Endometrial microvascular endothelial cells (primary cell): ENCODE measurements around the gene MAB21L4. TPM values are rescaled to one million over a fixed set of nuclear protein-coding genes. Genes with fewer than 3 reads are reported as not detected.

Experiments used
- in situ Hi-C: cut with HindIII; loops from 2 replicates; pipeline ENCODE4 v1.10.0; 2017; ENCODE audit warnings: low sequenced_read_pairs, low pct_unique_long_range_greater_than_20kb; ENCODE audit errors: inconsistent ontology term
- total RNA-seq: library from RNA; depleted of rRNA; stranded (reverse); fragments of >200 nt; gene quantifications from one replicate; pipeline ENCODE4 v1.2.3, GENCODE V29; 2015; ENCODE audit errors: inconsistent ontology term

The MAB21L4 gene
- total RNA-seq, 1 donor from 2014 or later, result not detected

DNA sequence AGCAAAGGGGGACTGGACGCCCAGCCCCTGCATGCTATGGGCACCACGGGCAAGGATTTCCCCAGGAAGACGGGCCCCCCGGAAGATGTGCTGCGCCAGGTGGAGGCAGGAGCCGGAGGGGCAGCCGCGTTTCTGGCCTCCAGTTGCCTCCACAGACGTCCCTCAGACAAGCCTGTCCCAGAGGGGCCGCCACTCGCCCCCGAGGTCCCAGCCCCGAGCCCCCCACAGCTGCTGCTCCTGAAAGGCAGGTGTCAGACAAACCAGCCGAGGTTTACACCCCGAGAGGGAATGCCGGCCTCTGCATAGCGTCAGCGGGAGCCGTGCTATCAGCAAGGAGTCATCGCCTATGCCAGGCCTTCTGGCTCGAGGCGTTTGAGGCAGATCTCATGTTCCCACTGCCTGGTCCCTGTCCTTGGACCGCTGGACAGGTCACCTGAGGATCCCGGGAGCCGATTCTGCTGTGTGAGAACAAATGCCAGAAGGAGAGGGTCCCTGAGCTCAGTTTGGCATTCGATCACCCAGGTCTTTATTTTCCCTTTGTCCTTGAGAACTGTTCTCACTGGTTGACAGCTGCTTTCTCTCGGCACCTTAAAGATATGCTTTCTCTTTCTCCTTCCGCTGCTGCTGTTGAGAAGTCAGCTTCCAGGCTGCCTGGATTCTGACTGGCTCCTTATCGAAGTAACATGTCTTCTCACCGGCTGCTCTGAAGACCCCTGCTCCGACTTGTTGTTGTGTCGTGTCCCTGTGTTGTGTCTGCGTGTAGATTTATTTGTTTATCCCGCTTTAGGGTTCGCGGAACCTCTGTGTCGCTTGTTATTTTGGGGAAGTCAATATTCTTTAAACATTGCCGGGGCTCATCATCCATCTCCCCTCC is 30.8 kb upstream of the MAB21L4 start:
- in situ Hi-C loops, result no loop called here

DNA sequence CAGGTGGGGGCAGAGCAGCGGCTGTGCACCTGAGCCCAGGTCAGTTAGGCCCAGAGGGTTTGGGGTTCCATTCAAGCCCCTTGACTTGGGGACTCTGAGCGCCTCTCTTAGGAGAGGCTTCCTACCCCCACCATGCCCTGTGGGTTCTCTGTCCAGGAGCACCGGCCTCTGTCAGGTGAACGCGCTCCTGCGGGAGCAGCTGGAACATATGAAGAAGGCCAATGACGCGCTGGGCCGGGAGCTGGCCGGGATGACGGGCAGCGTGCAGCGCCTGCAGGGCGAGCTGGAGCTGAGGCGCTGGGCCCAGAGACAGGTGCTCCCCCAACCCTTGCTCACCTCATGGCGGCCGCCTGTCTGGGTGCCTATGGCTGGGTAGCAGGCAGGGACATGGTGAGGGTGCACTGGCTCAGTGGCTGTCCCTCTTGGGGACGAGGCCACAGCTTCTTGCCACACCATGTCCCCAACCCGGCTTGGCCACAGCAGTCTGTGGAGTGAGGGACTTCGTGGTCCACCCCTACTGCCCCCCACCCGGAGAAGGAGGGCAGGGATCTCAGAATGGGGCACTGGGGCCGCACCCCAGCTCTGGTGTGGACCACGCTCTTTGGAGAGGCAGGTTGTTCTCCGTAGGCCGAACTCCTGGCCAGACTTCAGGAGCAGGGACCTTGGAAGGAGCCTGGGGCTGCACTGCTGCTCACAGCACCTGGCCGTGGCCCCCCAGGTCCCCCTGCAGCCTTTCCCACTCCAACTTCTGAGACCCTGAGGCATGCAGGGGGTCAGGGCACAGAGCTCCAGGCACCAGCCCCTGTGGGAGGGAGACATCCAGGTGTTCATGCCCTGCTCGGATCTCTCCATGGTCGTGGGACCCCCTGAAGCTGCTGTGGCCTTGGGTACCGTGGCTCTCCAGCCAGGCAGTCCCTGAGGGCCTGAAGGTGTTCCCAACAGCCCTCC is 29.9 kb upstream of the MAB21L4 start:
- in situ Hi-C loops, result no loop called here

DNA sequence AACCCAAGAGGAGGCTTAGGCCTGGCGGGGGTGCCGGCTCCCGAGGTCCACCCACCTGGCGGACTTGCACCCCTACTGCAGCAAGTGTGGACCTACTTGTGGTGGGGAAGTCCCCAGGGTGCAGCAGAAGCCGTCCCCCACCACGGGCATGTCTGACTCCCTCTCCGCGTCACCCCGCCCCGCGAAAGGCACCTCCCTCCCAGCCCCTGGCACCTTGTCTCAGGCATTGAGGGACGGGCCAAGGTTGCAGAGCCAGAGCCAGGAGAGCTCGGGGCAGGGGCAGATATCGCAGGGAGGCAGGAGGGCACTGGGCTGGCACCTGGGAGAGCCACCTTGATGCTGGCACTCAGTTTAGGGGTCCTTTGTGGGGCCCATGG is 29.2 kb upstream of the MAB21L4 start:
- in situ Hi-C loops, result no loop called here

DNA sequence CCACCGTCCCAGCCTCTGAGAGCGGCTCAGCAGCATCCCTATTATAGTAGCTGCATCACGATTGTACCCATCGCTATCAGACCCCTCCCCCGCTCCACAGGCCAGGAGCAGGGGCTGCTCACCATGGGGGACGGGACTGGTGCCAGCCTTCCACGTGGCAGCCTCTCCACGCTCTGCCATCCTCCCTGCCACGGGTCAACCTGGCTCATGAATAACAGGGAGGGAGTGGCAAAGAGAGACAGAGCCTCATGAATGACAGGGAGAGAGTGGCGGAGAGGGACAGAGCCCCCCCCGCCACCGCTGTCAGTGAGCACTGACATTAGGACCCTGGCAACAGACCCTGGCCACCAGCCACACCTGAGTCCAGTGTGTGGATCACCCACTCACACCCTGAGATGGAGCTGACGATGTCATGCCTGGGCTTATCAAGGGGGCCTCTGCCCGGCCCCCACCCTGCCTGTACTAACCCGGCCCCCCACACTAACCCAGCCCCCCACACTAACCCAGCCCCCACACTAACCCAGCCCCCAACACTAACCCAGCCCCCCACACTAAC is 27.1 kb upstream of the MAB21L4 start:
- in situ Hi-C loops, result no loop called here

DNA sequence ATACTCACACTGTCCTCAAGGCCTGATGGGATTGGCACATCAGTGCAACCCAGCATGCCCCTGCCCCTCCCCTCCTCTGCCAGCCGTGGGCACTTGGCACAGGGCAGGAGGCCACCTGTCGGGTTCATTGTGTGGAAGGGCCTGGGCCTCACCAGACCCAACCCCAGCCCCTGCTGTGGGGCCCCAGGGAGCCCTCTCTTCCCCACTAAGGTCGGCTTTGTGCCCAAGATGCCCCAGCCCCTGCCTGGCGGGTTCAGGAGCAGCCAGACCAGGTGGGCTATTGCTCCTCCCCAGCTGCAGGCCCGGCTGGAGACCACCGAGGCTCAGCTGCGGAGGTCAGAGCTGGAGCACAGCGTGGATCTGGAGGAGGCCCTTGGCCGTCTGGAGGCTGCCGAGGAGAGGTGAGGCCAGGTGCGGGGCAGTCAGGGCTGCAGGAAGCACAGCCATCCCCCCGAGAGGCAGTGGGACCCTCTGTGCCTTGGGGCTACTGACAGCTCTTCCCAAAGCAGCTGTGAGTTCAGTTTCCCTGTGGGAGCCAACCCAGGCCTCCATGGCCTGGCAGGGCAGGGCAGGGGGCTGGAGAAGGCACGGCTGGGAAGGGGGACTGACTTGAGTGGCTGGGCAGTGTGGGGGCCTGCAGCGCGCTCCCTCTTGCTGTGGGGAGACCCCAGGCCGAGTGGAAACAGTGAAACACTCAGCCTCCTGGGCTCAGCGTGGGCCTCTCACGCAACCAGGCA is 26.5 kb upstream of the MAB21L4 start:
- in situ Hi-C loops, result no loop called here

DNA sequence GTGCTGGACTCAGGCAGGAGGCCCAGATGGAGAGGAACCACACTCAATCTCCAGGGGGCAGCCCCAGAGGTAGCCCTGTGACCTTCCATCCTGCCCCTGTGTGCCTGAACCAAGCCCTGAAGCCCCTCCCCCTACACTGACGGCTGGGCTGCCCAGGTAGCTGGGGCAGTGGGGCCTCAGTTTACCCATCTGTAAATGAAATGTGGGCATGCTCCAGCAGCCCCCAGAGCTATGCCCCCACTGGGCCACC is 26.0 kb upstream of the MAB21L4 start:
- in situ Hi-C loops, result no loop called here

DNA sequence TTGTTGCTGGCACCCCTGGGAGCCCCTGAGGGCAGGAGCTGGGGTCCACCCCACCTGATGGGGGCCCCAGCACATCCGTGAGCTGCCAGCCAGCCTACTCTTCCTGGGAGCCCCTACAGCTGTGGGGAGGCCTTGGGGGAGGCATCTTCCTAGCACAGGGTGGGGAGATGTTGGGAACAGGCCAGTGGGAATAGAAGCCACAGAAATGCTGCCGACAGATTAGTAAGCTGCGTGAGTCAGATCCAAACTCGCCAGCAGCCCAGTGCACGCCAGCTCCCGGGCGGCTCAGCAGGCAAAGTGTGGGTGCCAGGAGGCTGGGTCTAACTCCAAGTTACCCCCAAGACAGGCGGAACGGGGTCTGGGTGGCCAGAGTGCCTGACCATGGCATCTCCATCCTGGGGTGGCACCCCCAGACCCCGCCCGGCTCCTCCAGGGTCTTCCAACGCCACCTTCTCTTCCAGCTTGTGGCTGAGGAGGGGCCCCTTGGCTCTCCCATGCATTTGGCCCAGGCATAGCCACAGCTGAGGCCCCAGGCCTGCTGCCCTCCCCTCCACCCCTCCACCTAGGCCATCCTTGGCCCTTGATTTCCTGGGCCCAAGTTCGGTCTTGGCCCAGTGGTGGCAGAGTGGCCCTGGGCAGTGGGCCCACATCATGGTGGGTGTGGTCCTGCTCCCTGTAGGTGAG is 25.5 kb upstream of the MAB21L4 start:
- in situ Hi-C loops, result no loop called here

DNA sequence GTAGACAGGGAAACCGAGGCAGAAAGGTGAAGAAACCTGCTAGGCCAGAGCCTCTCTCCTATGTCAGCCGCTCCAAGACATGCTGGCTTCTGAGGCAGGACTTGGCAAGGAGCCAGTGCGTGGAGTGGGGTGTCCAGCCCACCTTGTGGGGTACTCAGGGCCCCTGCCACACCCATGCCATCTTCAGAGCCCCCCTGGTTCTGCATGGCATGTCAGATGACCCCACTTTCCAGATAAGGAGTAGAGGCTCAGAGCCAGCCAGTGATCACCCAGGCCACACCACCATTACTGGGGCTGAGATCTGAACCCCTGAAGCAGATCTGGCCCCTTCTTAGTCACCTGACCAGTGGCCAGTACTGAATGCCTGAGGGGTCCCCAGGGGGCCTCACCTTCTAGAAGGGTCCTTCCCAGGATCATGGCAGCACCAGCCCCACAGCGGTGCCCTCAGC is 24.9 kb upstream of the MAB21L4 start:
- in situ Hi-C loops, result no loop called here

DNA sequence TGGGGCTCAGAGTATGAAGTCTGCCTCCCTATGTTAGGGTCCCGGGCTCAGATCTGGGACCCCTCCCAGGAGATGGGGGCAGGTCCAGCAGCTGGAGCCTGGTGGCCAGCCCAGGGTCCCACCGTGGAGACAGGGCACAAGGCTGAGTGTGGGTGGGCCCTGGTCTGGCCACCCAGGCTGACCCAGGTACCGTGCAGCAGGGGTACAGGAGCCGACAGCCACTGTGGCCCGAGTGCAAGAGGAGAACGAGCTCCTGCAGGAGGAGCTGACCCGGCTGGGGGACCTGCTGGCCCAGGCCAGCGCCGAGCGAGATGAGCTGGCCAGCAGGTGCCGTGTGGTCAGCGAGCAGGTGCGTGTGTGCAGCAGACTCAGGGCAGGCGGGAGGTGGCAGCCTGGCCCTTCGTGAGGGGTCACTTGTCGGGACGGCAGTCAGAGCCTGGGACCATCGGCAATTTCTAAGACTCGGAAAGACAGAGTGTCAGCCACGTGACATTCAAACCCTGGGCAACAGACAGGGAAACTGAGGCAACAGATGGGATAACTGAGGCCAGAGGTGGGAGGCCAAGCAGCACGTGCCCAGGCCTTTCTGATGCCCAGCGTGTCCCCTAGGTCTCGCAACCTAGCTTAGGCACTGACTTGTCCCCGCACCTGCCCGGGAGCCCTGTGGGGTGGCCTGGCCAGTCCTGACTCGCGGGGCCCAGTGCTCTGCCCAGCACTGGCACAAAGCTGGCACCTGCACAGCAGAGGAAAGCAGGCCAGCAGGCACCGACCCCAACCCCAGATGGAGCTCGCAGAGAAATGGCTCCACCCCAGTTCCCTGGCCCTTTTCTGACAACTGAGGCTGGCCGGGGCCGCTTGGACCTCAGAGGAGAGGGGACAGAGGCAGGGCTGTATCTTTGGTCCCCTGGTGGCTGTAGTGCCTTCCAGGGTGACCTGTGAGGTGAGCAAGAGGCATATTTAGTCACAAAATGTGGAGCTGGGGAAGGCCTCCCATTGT is 24.1 kb upstream of the MAB21L4 start:
- in situ Hi-C loops, result no loop called here

DNA sequence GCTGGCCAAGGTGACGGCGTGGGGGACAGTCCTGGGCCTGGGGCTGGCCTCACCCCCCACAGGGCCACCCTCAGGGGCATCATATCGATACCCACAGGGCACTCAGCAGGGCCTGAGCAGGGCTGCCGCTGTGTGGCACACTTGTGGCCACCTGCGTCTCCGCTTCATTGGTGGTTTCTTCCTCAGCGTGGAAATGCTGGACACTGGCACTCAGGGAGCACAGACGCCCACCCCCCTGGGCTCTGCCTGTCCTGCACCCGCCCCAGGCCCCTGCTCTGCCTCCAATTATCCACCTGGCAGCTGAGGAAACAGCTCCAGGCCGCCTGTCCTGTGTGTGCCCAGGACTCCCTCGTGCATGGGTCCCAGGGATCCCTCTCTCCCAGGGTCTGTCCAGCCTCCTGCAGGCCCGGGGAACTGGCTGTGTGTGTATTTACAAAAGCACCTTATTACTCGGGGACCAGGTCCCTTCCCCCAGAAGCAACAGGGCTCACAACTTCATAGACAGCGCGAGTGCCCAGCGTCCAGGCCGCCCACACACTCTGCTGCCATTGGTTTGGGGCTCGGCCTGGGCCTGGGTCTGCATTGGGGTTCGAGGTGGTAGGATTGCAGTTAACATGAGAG is 23.3 kb upstream of the MAB21L4 start:
- in situ Hi-C loops, result no loop called here

DNA sequence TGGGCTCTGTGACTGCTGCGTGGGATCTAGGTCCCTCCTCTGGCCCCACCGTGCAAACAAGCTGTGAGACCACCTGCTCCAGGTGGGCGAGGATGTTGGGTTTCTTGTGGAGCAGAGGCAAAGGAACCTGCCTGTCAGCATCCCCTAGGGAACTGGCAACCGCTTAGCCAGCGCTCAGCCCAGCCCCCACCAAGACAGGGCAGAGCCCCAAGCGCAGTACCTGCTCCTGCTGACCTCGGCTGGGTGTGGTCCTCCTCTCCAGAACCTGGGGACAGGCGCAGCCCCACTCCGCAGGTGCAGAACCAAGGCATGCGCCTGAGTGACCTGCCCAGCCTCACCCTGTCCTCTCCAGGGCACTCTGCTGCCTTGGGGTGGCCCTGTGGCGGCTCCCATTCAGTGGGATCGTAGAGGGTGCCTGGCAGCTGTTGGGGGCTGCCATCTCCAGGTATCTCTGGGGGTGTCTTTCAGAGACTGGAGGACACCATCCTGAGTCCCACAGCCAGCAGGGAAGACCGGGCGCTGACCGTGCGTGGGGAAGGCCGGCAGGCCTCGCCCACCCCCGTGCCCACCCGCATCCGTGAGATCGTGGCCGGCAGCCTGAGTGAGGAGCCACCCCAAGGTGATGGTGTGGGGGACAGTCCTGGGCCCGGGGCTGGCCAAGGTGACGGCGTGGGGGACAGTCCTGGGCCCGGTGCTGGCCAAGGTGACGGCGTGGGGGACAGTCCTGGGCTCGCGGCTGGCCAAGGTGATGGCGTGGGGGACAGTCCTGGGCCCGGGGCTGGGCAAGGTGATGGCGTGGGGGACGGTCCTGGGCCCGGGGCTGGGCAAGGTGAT is 22.5 kb upstream of the MAB21L4 start:
- in situ Hi-C loops, result no loop called here

DNA sequence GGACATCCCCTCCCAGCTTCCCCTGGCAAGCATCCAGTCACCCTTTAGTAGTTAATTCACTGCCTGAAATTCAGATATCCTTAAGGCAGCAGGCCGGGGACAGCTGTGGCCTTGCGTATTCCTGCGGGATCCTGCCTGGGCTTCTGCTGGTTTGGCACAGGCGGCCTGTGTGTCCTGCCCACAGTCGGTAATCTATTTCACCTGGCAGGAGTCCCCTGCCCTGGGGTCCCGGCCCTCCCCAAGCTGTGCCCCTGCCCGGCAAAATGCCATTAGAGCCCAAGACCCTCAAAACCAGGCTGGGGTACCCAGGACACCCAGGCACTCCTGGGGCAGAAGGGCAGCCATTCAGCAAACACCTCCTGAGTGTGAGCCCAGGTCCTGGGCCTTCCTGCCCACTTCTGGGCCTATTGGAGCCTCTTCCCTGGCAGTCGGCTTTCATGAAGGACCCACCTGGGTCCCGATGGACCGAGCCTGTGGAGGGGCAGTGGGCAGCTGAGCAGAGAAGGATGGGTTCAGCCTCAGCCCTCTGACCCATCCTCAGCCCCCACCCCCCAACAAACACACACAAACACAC is 21.8 kb upstream of the MAB21L4 start:
- in situ Hi-C loops, result no loop called here

DNA sequence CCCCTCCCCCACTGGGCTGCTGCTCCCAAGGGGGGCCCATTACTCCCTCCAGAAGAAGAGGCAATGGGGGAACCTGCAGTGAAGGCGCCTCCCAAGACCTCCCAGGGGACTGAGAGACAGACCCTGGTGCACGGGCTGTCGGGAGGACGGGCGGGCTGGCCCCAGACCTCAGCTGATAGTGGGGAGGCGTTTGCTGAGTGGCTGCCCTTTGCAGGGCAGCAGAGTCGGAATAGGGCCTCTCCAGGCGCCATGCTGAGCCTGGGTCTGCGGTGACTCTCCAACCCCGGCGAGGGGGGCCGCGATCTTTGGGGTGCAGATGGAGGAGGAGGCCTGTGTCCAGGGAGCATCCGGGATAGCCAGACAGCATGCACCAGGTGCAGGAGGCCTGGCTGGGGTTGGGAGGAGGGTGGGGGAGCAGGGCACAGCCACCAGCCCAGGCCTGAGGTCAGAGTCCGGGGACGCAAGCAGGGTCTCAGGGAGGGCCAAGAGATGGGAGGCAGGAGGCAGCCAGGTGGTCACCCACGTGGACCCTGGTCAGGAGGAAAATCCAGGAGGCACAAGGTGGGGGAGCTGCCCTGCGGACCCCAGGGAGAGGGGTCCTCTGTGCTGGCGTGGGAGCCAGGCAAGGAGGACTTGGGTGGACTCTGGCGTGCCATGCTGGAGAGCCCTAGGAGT is 21.2 kb upstream of the MAB21L4 start:
- in situ Hi-C loops, result no loop called here

DNA sequence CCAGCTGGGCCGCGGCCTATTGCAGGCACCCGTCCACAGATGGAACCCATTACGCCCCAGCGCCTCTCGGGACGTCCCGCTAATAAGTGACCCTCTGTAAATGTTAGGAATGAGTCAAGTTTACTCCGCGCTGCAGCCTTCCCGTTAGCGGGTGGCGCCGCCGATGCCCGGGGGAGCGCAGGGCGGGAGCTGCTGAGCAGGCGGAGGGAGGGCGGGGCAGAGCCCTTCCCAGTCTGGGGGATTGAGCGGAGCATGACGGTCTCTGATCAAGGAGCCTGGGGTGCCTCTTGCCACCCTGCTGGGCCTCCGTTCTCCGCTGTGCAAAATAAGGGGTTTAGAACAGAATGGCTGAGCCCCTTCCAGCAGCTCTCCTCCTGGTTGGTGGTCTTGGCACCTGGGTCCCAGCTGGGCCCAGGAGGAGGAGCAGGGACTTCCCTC is 20.6 kb upstream of the MAB21L4 start:
- in situ Hi-C loops, result no loop called here

DNA sequence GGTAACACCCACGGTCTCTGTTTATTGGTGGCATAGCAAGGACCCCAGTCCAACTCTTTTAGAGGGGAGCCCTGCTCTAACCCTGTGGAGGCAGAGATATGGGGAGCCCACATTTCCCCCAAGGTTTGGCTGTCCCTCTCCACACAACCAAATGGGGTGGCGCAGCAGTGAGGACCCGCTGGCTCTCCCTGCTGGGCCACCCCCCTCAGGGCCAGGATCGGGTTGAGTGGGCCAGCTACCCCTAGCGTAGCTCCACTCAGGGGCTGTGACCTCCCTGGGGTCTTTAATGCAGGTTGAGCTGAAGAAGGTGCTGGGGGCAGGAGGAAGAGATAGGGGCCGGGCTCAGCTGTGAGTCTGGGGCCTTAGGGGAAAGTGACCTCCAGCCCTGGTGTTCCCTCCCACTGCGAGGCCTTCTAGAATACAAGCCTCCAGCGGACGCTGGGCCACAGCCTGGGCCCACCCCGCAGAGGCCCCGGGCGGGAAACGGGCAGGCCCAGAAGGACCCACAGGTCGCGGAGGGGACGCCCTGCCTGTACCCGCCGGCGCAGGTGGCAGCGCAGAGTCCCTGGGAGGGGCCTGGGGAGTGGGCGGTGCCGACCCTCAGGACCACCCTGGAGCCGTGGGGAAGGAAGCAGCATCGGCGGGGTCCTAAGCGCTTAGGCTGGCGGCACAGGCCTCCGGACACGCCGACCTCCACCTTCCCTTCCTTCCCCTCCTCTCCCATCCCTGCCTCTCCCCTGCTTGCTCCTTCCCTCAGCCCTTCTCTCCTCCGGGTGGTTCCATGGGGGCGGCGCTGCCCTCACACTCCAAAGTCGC is 19.8 kb upstream of the MAB21L4 start:
- in situ Hi-C loops, result no loop called here
